Suprapubic skin (tissue), 4 donors: Measurements from ENCODE around the gene PAX7. TPM values are rescaled to one million over a fixed set of nuclear protein-coding genes. Genes with fewer than 3 reads are reported as not detected.
A peak's percentile ranks its signal among the peaks of the same experiment; 100 is the strongest.
"Not testable (repeated sequence)": the region's sequence is repeated elsewhere in the genome, so short reads cannot be mapped to it uniquely, and the experiment has no call there.

Experiments
- DNase-seq, 2 donors: peaks; one replicate each; pipeline ENCODE4 v3.0.0-alpha.2; 2019; ENCODE audit warnings: low spot score in 2 of 2
- H3K27ac ChIP-seq: fragments of 200-600 bp; sonication (generic); one replicate; pipeline ENCODE4 v1.5.1; 2019
- H3K27me3 ChIP-seq: fragments of 200-600 bp; sonication (generic); one replicate; pipeline ENCODE4 v1.5.1; 2019
- H3K36me3 ChIP-seq: fragments of 200-600 bp; sonication (generic); one replicate; pipeline ENCODE4 v1.5.1; 2019
- H3K4me1 ChIP-seq: fragments of 200-600 bp; sonication (generic); one replicate; pipeline ENCODE4 v1.5.1; 2019
- H3K4me3 ChIP-seq: fragments of 200-600 bp; sonication (generic); one replicate; pipeline ENCODE4 v1.5.1; 2019; ENCODE audit warnings: mild to moderate bottlenecking
- H3K9me3 ChIP-seq: fragments of 200-600 bp; sonication (generic); one replicate; pipeline ENCODE4 v1.5.1; 2019
- CTCF ChIP-seq, 2 donors: fragments of 200-600 bp in 1 of 2; fragments of 450-650 bp in 1 of 2; sonication (generic) in 1 of 2; IDR thresholded peaks; one replicate each; pipeline ENCODE4 v1.5.1; 2016 to 2019; ENCODE audit warnings: antibody characterized with exemption in 2 of 2, mild to moderate bottlenecking in 1 of 2, moderate library complexity in 1 of 2
- EP300 ChIP-seq: sonication (generic); formaldehyde crosslinking; IDR thresholded peaks from one replicate; pipeline ENCODE4 v1.6.1; 2017; ENCODE audit warnings: antibody characterized with exemption
- POLR2A ChIP-seq, 2 donors: fragments of 450-650 bp; IDR thresholded peaks; one replicate each; pipeline ENCODE4 v1.6.1; 2017; ENCODE audit warnings: antibody characterized with exemption in 2 of 2, mild to moderate bottlenecking in 2 of 2, moderate library complexity in 2 of 2
- POLR2AphosphoS5 ChIP-seq, 3 donors: sonication (generic); formaldehyde crosslinking; IDR thresholded peaks; one replicate each; pipeline ENCODE4 v1.6.1; 2017; ENCODE audit warnings: antibody characterized with exemption in 3 of 3
- WGBS: methylation state at CpG from one replicate; pipeline ENCODE4 v1.1.5; 2018; 5-methylcytosine and 5-hydroxymethylcytosine counted together
- total RNA-seq, 4 donors: library from RNA; depleted of rRNA; stranded (reverse); fragments of >200 nt; gene quantifications; one replicate each; pipeline ENCODE4 v1.1.0, GENCODE V29; 2016

The PAX7 gene
- under 1 TPM in 1 of 4 donors, not detected in 3; 0.08 TPM for total RNA-seq

GRCh38 chr1:18630511-18631495 is at the start of gene PAX7:
Gene PAX7 (plus strand): TSS chr1:18630846. CDS start chr1:18631604, 758 bp downstream.
- 3% methylated on average over 66 of the region's 70 CpGs for WGBS
- TF ChIP-seq POLR2A (IDR thresholded peaks at IDR 0.05) (no peak), CTCF (IDR thresholded peaks at IDR 0.05) (no peak), POLR2AphosphoS5 (IDR thresholded peaks at IDR 0.05) (no peak), EP300 (no peak)
- Histone ChIP-seq H3K4me1 (peaks cover 13% of the 10 kb centered on the region), H3K27me3 (peaks cover 99% of the 10 kb centered on the region), H3K9me3 (no peaks in the 10 kb centered on the region), H3K27ac (no peak within 1 kb of the TSS), H3K4me3 (no peak within 1 kb of the TSS), H3K36me3 (no peaks in the 10 kb centered on the region)
- DNase-seq, result no peak

GRCh38 chr1:18581420-18581880 is 49.2 kb upstream of the PAX7 start:
- DNase-seq, result no peak
- H3K27ac ChIP-seq, result no peak overlapping the region

GRCh38 chr1:18582890-18583289 is 47.8 kb upstream of the PAX7 start:
- WGBS, result 59% methylated on average over 5 of the region's 5 CpGs
- no peaks in the 10 kb centered on the region for H3K36me3 ChIP-seq
- no peak overlapping the region for H3K4me3 ChIP-seq
- TF ChIP-seq CTCF (IDR thresholded peaks at IDR 0.05), result no peak
- no peak for TF ChIP-seq POLR2AphosphoS5 (IDR thresholded peaks at IDR 0.05)
- no peak for TF ChIP-seq EP300
- no peak for TF ChIP-seq POLR2A (IDR thresholded peaks at IDR 0.05)
- no peaks in the 10 kb centered on the region for H3K9me3 ChIP-seq
- no peak for DNase-seq
- no peak overlapping the region for H3K27ac ChIP-seq
- peaks cover 15% of the 10 kb centered on the region for H3K27me3 ChIP-seq
- H3K4me1 ChIP-seq, result peaks cover 17% of the 10 kb centered on the region

More at GRCh38 chr1:18581420-18581880, 49.2 kb upstream of the PAX7 start:
- H3K9me3 ChIP-seq, result no peaks in the 10 kb centered on the region
- TF ChIP-seq POLR2AphosphoS5 (IDR thresholded peaks at IDR 0.05), result no peak
- TF ChIP-seq CTCF (IDR thresholded peaks at IDR 0.05), result peak; percentile 37 to 86
- H3K4me1 ChIP-seq, result peaks cover 17% of the 10 kb centered on the region
- no peak overlapping the region for H3K4me3 ChIP-seq
- 26% methylated on average over 13 of the region's 17 CpGs for WGBS
- peaks cover 5% of the 10 kb centered on the region for H3K27me3 ChIP-seq
- H3K36me3 ChIP-seq, result no peaks in the 10 kb centered on the region

GRCh38 chr1:18583326-18583941 is 47.2 kb upstream of the PAX7 start:
- DNase-seq, result no peak
- TF ChIP-seq CTCF (IDR thresholded peaks at IDR 0.05) (no peak), EP300 (no peak), POLR2AphosphoS5 (IDR thresholded peaks at IDR 0.05) (peak in 1 of 3 donors; percentile 2)
- 31% methylated on average over 4 of the region's 7 CpGs for WGBS
- Histone ChIP-seq H3K4me1 (peaks cover 17% of the 10 kb centered on the region), H3K27ac (no peak overlapping the region), H3K9me3 (no peaks in the 10 kb centered on the region), H3K4me3 (no peak overlapping the region), H3K36me3 (no peaks in the 10 kb centered on the region), H3K27me3 (peaks cover 15% of the 10 kb centered on the region)

- DNase-seq, H3K4me3 ChIP-seq, H3K27ac ChIP-seq, H3K36me3 ChIP-seq, H3K9me3 ChIP-seq: not testable (repeated sequence)
- H3K4me1 ChIP-seq, result peaks cover 17% of the 10 kb centered on the region
- 89% methylated on average over 4 of the region's 4 CpGs for WGBS
- peaks cover 23% of the 10 kb centered on the region for H3K27me3 ChIP-seq
These were observed 44.6 kb upstream of the PAX7 start for GRCh38 chr1:18586016-18586415.
